Stimulated activated CD8-positive, alpha-beta memory T cell treated with anti-CD3 and anti-CD28 coated beads, Interleukin-2, amount 100 ng/mL, for 48 hours (primary cell): ENCODE data around the gene CSH1.
"Not testable (repeated sequence)": the region's sequence is repeated elsewhere in the genome, so short reads cannot be mapped to it uniquely, and the experiment has no call there.

Source experiments
- DNase-seq, 2 donors: peaks; one replicate each; pipeline ENCODE4 v3.0.0-alpha.2; 2020; ENCODE audit warnings: low read depth in 2 of 2

CSH1 gene

DNA sequence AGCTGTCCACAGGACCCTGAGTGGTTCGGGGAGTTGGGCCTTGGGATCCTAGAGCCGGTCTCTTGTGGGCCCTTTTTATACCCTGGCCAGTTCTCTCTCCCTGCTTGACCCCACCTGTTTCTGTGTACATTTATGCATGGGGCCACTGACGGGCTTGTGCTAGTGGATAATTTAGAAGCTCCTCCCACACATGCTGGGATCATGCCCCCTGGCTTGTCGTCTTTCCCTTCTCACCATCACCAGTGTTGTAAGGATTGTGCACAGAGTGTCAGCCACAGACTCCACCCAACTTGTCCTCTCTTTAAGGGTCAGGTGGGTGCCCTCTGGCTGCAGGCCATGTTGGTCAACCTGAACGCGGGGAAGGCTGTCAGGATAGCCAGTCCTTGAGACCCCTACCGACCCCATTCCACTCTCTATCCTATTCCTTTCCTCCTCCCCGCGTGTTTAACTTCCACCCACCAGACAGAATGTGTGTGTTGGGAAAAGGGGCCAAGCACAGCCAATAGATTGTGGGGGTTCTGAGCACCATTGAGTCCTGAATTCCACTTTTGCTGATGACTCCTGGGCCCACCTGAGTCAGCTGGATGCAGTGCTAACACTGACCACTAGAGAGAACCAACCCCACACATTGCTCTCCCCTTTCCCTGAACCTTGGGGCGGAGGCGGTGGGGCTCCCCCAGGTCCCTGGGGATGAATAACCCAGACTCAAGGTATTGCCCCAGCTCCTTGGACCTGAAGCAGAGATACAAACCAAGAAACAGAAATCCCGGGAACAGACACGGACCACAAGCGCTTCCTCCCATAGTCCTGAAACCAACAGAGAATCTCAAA, at the start of gene CSH1:
TSS of gene CSH1 (minus strand) at position 51 of the 831 bp plus-strand sequence. CDS start 63 bp downstream, outside the sequence.
- DNase-seq: not testable (repeated sequence)

DNA sequence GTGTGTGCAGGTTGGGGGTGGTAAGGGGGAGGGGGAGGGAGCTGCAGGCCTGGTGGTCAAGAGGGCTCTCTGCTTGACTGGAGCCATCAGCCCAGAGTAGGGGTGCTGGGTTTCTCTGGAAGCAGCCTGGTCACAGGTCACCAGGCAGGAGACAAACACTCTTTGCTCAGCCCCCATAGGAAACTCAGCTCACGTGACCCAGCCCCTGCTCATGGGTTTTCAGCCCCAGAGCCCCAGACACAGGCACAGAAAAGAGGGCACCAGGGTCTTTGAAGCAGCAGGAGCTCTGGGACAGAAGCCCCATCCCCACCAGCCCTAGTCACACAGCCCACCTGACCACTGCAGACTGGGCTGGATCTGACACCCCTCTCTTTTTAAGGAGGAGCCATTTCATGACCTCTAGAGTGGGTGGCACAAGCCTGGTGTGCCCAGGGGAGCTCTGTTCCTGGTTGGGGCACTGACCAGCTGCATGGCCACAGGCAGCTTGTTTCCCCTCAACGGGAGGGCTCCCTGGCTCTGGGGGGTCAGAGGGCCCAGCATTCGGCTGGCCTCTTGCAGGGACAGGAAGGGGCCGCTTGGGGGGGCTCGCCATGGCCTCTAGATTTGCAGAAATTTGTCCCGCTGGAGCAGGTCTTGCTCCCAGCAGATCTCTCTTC, 49.5 kb upstream of the CSH1 start:
- DNase-seq: no peak

GRCh38 chr17:63944736-63945499, 48.5 kb upstream of the CSH1 start:
- DNase-seq: no peak

DNA sequence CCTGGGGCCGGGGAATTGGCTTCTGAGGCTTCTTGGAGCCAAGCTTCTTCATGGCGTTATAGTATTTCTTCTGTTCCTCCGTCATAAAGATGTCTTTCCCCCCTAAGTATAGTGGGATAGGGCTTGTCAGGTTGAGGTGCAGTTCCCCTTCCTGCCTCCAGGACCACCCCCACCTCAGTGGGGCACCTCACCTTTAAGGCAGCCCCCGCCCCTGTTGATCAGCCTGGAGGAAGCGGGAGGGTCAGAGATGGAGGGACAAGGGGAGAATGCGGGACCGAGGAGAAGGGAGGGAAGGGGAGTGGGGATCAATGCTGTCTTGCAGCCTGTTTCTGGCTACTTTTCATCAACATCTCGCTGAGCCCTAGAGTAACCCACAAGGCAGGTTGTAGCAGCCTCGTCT, 47.4 kb upstream of the CSH1 start:
- DNase-seq: no peak

DNA sequence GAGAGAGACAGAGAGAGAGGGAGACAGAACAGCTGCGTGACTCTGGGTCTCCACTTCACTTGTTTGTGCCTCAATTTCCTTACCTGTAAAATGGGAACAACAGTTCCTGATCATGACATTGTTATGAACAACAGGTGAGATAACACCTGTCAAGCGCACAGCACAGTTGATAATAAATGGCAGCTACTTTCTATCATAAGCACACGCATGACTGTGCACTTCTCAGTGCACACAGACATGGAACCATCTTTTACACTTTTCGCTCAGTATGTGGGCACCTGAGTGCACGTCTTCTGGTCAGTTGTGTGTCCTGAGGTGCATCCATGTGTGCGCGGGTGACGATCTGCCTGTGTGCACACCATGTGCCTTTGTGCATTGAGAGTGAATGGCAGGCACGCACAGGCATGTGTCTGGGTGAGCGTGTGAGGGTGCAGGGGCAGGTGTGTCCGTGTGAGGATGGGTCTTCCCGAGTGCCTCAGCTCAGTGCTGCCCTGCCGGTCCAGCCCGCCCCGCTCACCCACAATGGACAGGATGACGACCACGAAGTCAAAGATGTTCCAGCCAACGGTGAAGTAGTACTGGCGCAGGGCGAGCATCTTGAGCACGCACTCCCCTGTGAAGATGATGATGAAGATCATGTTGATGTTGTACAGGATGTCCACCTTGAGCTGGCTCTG, 46.1 kb upstream of the CSH1 start:
- DNase-seq: no peak

DNA sequence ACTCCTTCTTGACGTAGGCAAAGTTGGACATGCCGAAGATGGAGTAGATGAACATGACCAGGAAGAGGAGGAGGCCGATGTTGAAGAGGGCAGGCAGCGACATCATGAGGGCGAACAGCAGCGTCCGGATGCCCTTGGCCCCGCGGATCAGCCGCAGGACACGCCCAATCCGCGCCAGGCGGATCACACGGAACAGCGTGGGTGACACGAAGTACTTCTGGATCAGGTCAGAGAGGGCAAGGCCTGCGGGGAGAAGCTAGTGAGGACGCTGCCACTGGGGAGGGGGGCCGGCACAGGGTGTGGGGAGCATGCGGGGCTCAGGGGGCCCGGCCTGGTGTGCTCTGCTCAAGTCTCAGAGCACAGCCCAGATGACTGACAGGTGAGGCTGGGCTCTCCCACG, 45.4 kb upstream of the CSH1 start:
- DNase-seq: no peak

DNA sequence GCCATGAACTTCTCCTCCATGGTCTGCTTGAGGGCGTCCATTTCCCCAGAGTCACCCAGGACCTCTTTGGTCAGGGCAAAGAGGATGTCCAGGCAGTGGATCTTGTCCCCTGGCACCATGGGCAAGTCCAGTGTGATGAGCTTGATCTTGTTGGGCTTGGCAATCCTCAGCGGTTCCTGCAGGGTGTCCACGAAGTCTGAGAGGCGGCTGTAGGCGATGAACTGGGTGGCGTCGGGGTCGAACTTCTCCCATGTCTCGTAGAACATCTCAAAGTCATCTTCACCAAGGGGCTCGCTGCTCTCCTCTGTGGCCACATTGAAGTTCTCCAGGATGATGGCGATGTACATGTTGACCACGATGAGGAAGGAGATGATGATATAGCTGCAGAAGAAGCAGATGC, 44.8 kb upstream of the CSH1 start:
- no peak for DNase-seq

- DNase-seq: no peak
These were observed 44.2 kb upstream of the CSH1 start for GRCh38 chr17:63940584-63940983.

DNA sequence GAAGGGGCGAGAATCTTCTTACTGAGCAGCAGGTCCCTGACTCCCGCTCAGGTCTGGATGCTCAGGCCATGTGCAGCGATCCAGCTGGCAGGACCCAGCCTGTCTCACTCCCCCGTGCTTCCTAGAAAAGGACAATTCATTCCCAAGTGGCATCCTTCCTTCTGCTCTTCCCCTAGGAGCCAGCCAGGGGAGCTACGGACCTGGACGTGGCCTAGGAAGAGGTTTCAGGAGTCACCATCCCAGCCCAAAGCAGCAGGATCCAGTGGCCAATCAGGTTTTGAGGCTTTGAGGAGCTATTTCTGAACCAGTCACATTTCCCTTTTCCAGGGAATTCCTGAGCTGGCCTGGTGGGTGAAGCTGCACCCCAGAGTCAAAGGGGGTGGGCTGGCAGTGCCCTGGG, 43.5 kb upstream of the CSH1 start:
- DNase-seq: no peak

- no peak for DNase-seq
These were observed 43.0 kb upstream of the CSH1 start for GRCh38 chr17:63939401-63939800.

GRCh38 chr17:63937920-63938319, 41.5 kb upstream of the CSH1 start:
- DNase-seq: no peak

DNA sequence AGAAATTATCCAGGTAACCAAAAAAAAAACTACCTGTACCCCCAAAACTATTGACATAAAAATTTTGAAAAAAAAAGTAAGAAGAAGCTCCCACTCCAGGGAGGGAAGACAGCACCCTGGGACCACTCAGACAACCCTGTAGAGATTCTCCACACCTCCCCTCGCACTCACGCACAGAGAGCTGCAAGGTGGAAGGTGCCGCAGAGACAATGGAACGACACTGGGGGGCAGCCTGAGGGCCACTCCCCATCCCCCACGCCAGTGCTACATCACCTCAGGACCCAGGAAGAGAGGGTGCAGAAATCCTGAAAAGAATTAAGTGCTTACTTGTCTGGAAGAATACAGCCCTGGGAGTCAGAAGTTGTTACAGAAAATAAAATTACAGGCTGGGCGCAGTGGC, 40.9 kb upstream of the CSH1 start:
- no peak for DNase-seq

GRCh38 chr17:63934183-63935112, 38.1 kb upstream of the CSH1 start:
- DNase-seq: no peak

GRCh38 chr17:63933598-63933997, 37.2 kb upstream of the CSH1 start:
- no peak for DNase-seq

GRCh38 chr17:63932721-63933120, 36.3 kb upstream of the CSH1 start:
- DNase-seq: no peak

- peak in 1 of 2 donors; percentile 21 for DNase-seq
These were observed 35.7 kb upstream of the CSH1 start, which contains the start of gene CD79B for GRCh38 chr17:63931981-63932561. Gene CD79B (minus strand): TSS chr17:63932331. CDS start chr17:63932261, 70 bp downstream.

- peak; percentile 39 to 52 for DNase-seq
These were observed 34.7 kb upstream of the CSH1 start for GRCh38 chr17:63930951-63931575.

DNA sequence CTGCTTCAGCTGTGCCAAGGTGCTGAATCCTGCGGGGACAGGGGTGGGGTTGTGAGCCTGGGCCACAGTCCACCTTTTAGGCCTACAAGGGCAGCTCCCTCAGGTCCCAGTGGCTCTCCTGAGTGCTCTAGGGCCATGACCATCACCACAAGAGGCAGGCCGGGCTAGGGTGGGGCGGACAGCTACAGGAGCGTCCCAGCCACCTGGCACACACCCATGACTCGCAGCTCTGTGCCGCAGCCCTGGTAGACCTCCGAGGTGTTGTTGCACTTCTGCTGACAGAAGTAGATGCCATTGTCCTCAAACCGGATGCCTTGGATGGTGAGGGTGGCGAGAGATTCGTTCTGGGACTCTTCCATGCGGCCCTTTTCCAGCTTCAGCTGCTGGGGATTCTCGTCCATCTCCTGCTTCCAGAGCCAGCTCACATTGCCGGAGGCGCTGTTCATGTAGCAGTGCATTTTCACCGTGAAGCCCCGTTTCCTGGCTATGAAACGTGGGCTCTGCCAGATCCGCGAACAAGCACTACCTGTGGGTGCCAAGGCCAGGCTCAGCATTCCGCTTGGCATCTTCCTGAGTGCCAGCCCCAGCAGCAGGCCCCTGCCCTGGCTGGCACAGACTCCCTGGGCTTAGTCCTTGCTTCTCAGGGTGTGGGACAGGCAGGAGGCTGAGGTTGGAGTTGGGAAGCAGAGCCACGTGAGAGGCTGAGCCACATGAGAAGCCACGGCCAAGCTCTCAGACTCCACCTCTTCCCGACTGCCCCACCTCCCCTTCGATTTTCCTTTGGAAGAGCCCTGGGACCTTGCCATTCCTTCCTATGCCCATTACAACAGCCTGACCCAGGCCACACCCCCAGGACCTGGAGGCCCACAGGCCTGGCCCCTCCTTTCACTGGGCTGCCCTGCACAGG, 33.7 kb upstream of the CSH1 start:
- no peak for DNase-seq
